Stimulated activated CD8-positive, alpha-beta memory T cell treated with anti-CD3 and anti-CD28 coated beads, Interleukin-15, amount 100 ng/mL, for 48 hours (primary cell): ENCODE measurements around the gene GCNA.
A peak's percentile ranks its signal among the peaks of the same experiment; 100 is the strongest.
"Not testable (repeated sequence)": the region's sequence is repeated elsewhere in the genome, so short reads cannot be mapped to it uniquely, and the experiment has no call there.

Experiments
- DNase-seq, 2 donors: peaks; one replicate each; pipeline ENCODE4 v3.0.0-alpha.2; 2020; ENCODE audit warnings: low read depth in 2 of 2

Gene GCNA

GRCh38 chrX:71638409-71638808 is 60.2 kb downstream of the GCNA start:
- no peak for DNase-seq

- DNase-seq = no peak
Observed at GRCh38 chrX:71640002-71640401, 61.8 kb downstream of the GCNA start.

GRCh38 chrX:71644406-71644805 is 66.2 kb downstream of the GCNA start:
- DNase-seq = not testable (repeated sequence)

GRCh38 chrX:71650333-71650969 is 72.2 kb downstream of the GCNA start:
- no peak for DNase-seq

- DNase-seq = peak in 1 of 2 donors; percentile 29
Observed at GRCh38 chrX:71652405-71652804, 74.2 kb downstream of the GCNA start.

- DNase-seq = no peak
Observed at GRCh38 chrX:71653344-71653743, 75.1 kb downstream of the GCNA start.

- DNase-seq = no peak
Observed at GRCh38 chrX:71657267-71657666, 79.0 kb downstream of the GCNA start.

GRCh38 chrX:71659342-71659741 is 81.1 kb downstream of the GCNA start:
- DNase-seq = no peak

- DNase-seq = no peak
Observed at GRCh38 chrX:71659959-71660358, 81.7 kb downstream of the GCNA start.

GRCh38 chrX:71660562-71661416 is 82.6 kb downstream of the GCNA start:
- no peak for DNase-seq

- no peak for DNase-seq
Observed at GRCh38 chrX:71661919-71662318, 83.7 kb downstream of the GCNA start.

- peak in 1 of 2 donors; percentile 18 for DNase-seq
Observed at GRCh38 chrX:71662654-71663053, 84.4 kb downstream of the GCNA start.
